ENCODE data around the gene PTX4. TPM values are rescaled to one million over a fixed set of nuclear protein-coding genes. Genes with fewer than 3 reads are reported as not detected.

PTX4 gene
- total RNA-seq, 3 donors from 2014 or later = not detected

- Histone ChIP-seq H3K9me3 (no peaks in the 10 kb centered on the region), H3K36me3 (no peaks in the 10 kb centered on the region), H3K4me3 (peak overlapping the region; percentile 68 to 91 (median 72)), H3K4me1 (peaks cover 17 to 24% of the 10 kb centered on the region in 2 donors), H3K27me3 (no peaks in the 10 kb centered on the region), H3K27ac (peak overlapping the region; percentile 84 to 97)
- DNase-seq (ENCODE audit: low spot score in 2 of 2) = peak; percentile 66 to 81
- intact Hi-C loops (cut with DNase I; ENCODE audit: low total_unique reads) = loop anchor here (10.0 kb wide), 1 partner anchor 117 kb away; the partner anchor contains the start of gene UNKL
- TF ChIP-seq CTCF (IDR thresholded peaks at IDR 0.05) (no peak), POLR2AphosphoS5 (IDR thresholded peaks at IDR 0.05) (peak; percentile 49 to 84 (median 80)), POLR2A (IDR thresholded peaks at IDR 0.05) (no peak)
These were observed 43.5 kb upstream of the PTX4 start for GRCh38 chr16:1532081-1532760.

GRCh38 chr16:1531638-1531910 lies 42.8 kb upstream of the PTX4 start:
- no peaks in the 10 kb centered on the region for H3K27me3 ChIP-seq
- H3K36me3 ChIP-seq = no peaks in the 10 kb centered on the region
- TF ChIP-seq POLR2A (IDR thresholded peaks at IDR 0.05) (no peak), CTCF (IDR thresholded peaks at IDR 0.05) (no peak), POLR2AphosphoS5 (IDR thresholded peaks at IDR 0.05) (no peak)
- peaks cover 17 to 24% of the 10 kb centered on the region in 2 donors for H3K4me1 ChIP-seq
- no peak for DNase-seq (ENCODE audit: low spot score in 2 of 2)
- H3K27ac ChIP-seq = peak overlapping the region; percentile 84 to 97
- intact Hi-C loops (cut with DNase I; ENCODE audit: low total_unique reads) = loop anchor here (10.0 kb wide), 1 partner anchor 117 kb away; the partner anchor contains the start of gene UNKL
- H3K4me3 ChIP-seq = peak overlapping the region; percentile 13 to 91 (median 68)
- H3K9me3 ChIP-seq = no peaks in the 10 kb centered on the region

- Histone ChIP-seq H3K36me3 (no peaks in the 10 kb centered on the region), H3K27me3 (no peaks in the 10 kb centered on the region), H3K9me3 (no peaks in the 10 kb centered on the region), H3K4me3 (peak overlapping the region; percentile 13 to 91 (median 68)), H3K4me1 (peaks cover 17 to 24% of the 10 kb centered on the region in 2 donors), H3K27ac (peak overlapping the region; percentile 84 to 97)
- peak in 1 of 2 donors; percentile 44 for DNase-seq (ENCODE audit: low spot score in 2 of 2)
- intact Hi-C loops (cut with DNase I; ENCODE audit: low total_unique reads) = loop anchor here (10.0 kb wide), 1 partner anchor 116 kb away; the partner anchor contains the start of gene UNKL
- TF ChIP-seq POLR2AphosphoS5 (IDR thresholded peaks at IDR 0.05) (peak in 1 of 3 donors; percentile 70), CTCF (IDR thresholded peaks at IDR 0.05) (no peak), POLR2A (IDR thresholded peaks at IDR 0.05) (no peak)
These were observed 42.3 kb upstream of the PTX4 start for GRCh38 chr16:1530883-1531637.

- Histone ChIP-seq H3K36me3 (no peaks in the 10 kb centered on the region), H3K27me3 (no peaks in the 10 kb centered on the region), H3K4me1 (peaks cover 17 to 24% of the 10 kb centered on the region in 2 donors), H3K9me3 (no peaks in the 10 kb centered on the region), H3K4me3 (peak overlapping the region in 2 of 3 donors; percentile 68 to 91), H3K27ac (peak overlapping the region; percentile 84 to 97)
- no peak for TF ChIP-seq POLR2A (IDR thresholded peaks at IDR 0.05)
- TF ChIP-seq CTCF (IDR thresholded peaks at IDR 0.05) = no peak
- TF ChIP-seq POLR2AphosphoS5 (IDR thresholded peaks at IDR 0.05) = no peak
- intact Hi-C loops (cut with DNase I; ENCODE audit: low total_unique reads) = loop anchor here (10.0 kb wide), 1 partner anchor 116 kb away; the partner anchor contains the start of gene UNKL
- no peak for DNase-seq (ENCODE audit: low spot score in 2 of 2)
These were observed 41.7 kb upstream of the PTX4 start for GRCh38 chr16:1530349-1530882.
